HCT116 (cell line): ENCODE results near the gene SLC9C2. TPM values are rescaled to one million over a fixed set of nuclear protein-coding genes. Genes with fewer than 3 reads are reported as not detected.

Source experiments
- CBX3 ChIP-seq: IDR thresholded peaks from 2 replicates; pipeline ENCODE4 v1.6.1; 2012; ENCODE audit warnings: low read depth
- CEBPB ChIP-seq: IDR thresholded peaks from 2 replicates; pipeline ENCODE4 v1.6.1; 2012; ENCODE audit warnings: low read depth
- EZH2 ChIP-seq: fragments of 200-600 bp; sonication (generic); IDR thresholded peaks from 2 replicates; pipeline ENCODE4 v1.6.1; 2017; ENCODE audit warnings: antibody characterized with exemption, mixed run types
- FOSL1 ChIP-seq: IDR thresholded peaks from 2 replicates; pipeline ENCODE4 v1.6.1; 2012; ENCODE audit warnings: low read depth
- JUND ChIP-seq: IDR thresholded peaks from 2 replicates; pipeline ENCODE4 v1.6.1; 2012
- POLR2A ChIP-seq: IDR thresholded peaks from 2 replicates; pipeline ENCODE4 v1.7.0; 2011; ENCODE audit warnings: borderline replicate concordance; ENCODE audit not compliant: insufficient read depth, insufficient read length; ENCODE audit errors: extremely low read depth
- POLR2AphosphoS5 ChIP-seq: IDR thresholded peaks from 2 replicates; pipeline ENCODE4 v1.6.1; 2011; ENCODE audit warnings: mild to moderate bottlenecking, low read depth, low read length, moderate library complexity
- RAD21 ChIP-seq: IDR thresholded peaks from 2 replicates; pipeline ENCODE4 v1.6.1; 2012; ENCODE audit warnings: low read depth, mild to moderate bottlenecking
- SIN3A ChIP-seq: IDR thresholded peaks from 2 replicates; pipeline ENCODE4 v1.6.1; 2012; ENCODE audit warnings: low read depth
- SP1 ChIP-seq: IDR thresholded peaks from 2 replicates; pipeline ENCODE4 v1.6.1; 2012; ENCODE audit warnings: low read depth
- total RNA-seq: library from RNA; stranded (reverse); gene quantifications from one replicate; pipeline ENCODE4 v1.2.1, GENCODE V29; 2021; ENCODE audit not compliant: unreplicated experiment
- TF ChIP-seq, protein P1 (sequence below): IDR thresholded peaks from 2 replicates; pipeline ENCODE4 v1.6.1; 2012; ENCODE audit warnings: low read depth
- TF ChIP-seq, protein P2 (sequence below), 3 experiments: fragments of 200-600 bp in 1 of 3; sonication (generic) in 1 of 3; IDR thresholded peaks in 2 of 3; conservative IDR thresholded peaks in 1 of 3; 2 replicates each; pipeline ENCODE4 v1.5.1; 2012 to 2017; ENCODE audit warnings: low read depth in 2 of 3, low read length in 2 of 3, antibody characterized with exemption in 1 of 3, borderline replicate concordance in 1 of 3, control low read depth in 1 of 3, mild to moderate bottlenecking in 1 of 3, mixed read lengths in 1 of 3, mixed run types in 1 of 3, moderate library complexity in 1 of 3; ENCODE audit not compliant: insufficient read depth in 1 of 3

Gene SLC9C2
- total RNA-seq, 1 experiment from 2014 or later: not detected

DNA sequence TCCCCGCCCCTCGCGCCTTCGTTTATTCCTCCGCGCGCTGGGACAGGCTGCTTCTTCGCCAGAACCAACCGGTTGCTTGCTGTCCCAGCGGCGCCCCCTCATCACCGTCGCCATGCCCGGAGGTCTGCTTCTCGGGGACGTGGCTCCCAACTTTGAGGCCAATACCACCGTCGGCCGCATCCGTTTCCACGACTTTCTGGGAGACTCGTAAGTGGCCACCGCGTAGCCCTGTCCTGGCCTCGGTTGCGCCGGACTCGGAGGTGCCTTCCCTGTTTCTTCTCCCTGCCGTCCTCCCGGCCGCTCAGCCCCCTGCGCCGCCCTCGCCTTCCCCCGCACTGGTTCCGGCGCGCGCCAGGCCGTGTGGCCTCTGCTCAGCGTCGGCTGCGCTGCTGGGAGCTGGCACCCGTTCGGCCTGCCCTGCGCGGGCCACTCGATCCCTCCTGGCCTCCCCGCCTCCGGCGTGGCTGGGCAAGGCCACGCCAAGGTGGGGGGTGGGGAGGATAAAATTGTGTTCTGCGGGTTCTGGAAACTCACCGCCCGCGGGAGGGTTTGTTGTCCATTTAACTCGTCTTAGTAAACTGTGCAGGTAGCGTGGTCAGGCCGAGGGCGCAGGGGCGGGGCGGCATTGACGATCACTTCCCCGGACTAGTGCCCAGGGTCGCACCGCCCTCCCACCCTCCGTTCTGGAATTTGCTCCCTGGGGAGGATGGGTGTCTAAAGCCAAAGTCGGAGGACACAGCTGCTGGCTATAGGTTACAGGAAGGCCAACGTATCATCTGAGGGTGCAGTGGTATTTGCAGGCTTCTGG is 125.4 kb downstream of the SLC9C2 start, which contains the start of gene PRDX6 (continued):
- TF ChIP-seq, protein P1, sequence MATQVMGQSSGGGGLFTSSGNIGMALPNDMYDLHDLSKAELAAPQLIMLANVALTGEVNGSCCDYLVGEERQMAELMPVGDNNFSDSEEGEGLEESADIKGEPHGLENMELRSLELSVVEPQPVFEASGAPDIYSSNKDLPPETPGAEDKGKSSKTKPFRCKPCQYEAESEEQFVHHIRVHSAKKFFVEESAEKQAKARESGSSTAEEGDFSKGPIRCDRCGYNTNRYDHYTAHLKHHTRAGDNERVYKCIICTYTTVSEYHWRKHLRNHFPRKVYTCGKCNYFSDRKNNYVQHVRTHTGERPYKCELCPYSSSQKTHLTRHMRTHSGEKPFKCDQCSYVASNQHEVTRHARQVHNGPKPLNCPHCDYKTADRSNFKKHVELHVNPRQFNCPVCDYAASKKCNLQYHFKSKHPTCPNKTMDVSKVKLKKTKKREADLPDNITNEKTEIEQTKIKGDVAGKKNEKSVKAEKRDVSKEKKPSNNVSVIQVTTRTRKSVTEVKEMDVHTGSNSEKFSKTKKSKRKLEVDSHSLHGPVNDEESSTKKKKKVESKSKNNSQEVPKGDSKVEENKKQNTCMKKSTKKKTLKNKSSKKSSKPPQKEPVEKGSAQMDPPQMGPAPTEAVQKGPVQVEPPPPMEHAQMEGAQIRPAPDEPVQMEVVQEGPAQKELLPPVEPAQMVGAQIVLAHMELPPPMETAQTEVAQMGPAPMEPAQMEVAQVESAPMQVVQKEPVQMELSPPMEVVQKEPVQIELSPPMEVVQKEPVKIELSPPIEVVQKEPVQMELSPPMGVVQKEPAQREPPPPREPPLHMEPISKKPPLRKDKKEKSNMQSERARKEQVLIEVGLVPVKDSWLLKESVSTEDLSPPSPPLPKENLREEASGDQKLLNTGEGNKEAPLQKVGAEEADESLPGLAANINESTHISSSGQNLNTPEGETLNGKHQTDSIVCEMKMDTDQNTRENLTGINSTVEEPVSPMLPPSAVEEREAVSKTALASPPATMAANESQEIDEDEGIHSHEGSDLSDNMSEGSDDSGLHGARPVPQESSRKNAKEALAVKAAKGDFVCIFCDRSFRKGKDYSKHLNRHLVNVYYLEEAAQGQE: no peak
- TF ChIP-seq POLR2AphosphoS5: peak; percentile 97
- no peak for TF ChIP-seq JUND
- no peak for TF ChIP-seq EZH2
- TF ChIP-seq POLR2A: peak; percentile 79
- no peak for TF ChIP-seq CBX3
- TF ChIP-seq SIN3A: peak; percentile 75; the same call in 1 of the 2 replicates
- no peak for TF ChIP-seq CEBPB
- TF ChIP-seq SP1: no peak
- TF ChIP-seq, protein P2, sequence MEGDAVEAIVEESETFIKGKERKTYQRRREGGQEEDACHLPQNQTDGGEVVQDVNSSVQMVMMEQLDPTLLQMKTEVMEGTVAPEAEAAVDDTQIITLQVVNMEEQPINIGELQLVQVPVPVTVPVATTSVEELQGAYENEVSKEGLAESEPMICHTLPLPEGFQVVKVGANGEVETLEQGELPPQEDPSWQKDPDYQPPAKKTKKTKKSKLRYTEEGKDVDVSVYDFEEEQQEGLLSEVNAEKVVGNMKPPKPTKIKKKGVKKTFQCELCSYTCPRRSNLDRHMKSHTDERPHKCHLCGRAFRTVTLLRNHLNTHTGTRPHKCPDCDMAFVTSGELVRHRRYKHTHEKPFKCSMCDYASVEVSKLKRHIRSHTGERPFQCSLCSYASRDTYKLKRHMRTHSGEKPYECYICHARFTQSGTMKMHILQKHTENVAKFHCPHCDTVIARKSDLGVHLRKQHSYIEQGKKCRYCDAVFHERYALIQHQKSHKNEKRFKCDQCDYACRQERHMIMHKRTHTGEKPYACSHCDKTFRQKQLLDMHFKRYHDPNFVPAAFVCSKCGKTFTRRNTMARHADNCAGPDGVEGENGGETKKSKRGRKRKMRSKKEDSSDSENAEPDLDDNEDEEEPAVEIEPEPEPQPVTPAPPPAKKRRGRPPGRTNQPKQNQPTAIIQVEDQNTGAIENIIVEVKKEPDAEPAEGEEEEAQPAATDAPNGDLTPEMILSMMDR (IDR thresholded peaks at IDR 0.05 in 2 of 3, conservative IDR thresholded peaks at IDR 0.05 in 1 of 3; ENCODE audit: borderline replicate concordance in 1 of 3, insufficient read depth in 1 of 3, low read depth in 2 of 3, low read length in 2 of 3): no peak
- TF ChIP-seq RAD21: no peak
- TF ChIP-seq FOSL1: no peak
